Panc1 (cell line): ENCODE measurements around the gene NAGPA. TPM values are rescaled to one million over a fixed set of nuclear protein-coding genes. Genes with fewer than 3 reads are reported as not detected.

Experiments used
- ATAC-seq: fragments of 200-7000 bp; cut with Tn5 transposase; 2 replicates; pipeline ENCODE4 v1.9.1; 2020; ENCODE audit warnings: mild to moderate bottlenecking, moderate library complexity
- BruUV-seq: library from RNA; stranded (reverse); fragments of 400-500 nt; replicated peaks from 2 replicates; lab custom pipeline; 2021; lab: Mats Ljungman, UMichigan
- CTCF ChIA-PET: fragments of 300-600 bp; sonication (Branson Sonifier 250); formaldehyde crosslinking; loops from one replicate; lab custom pipeline; 2022; ENCODE audit warnings: antibody characterized with exemption; lab: Charles Lee
- POLR2A ChIA-PET: fragments of 300-600 bp; sonication (Branson Sonifier 250); formaldehyde crosslinking; loops from one replicate; lab custom pipeline; 2022; ENCODE audit warnings: antibody characterized with exemption; lab: Charles Lee
- DNase-seq: peaks from one replicate; pipeline ENCODE4 v3.0.0-alpha.2; 2010; ENCODE audit warnings: low read depth, low spot score
- H3K27ac ChIP-seq: 2 replicates; pipeline ENCODE4 v1.5.1; 2011; ENCODE audit warnings: mild to moderate bottlenecking, low read length, inconsistent platforms
- H3K27me3 ChIP-seq: fragments of 200-500 bp; sonication (Bioruptor generic); 2 replicates; pipeline ENCODE4 v1.6.0; 2014; ENCODE audit warnings: low read length, inconsistent platforms; ENCODE audit not compliant: control insufficient read depth, insufficient read depth
- H3K36me3 ChIP-seq: fragments of 200-500 bp; sonication (Bioruptor generic); 2 replicates; pipeline ENCODE4 v1.5.1; 2014; ENCODE audit warnings: inconsistent platforms, mild to moderate bottlenecking, low read length, moderate library complexity; ENCODE audit not compliant: control insufficient read depth, insufficient read depth
- H3K4me1 ChIP-seq: 2 replicates; pipeline ENCODE4 v1.5.1; 2011; ENCODE audit warnings: inconsistent platforms, mild to moderate bottlenecking, low read length, moderate library complexity; ENCODE audit not compliant: control insufficient read depth, insufficient read depth
- H3K4me3 ChIP-seq, 2 experiments: 2 replicates each; pipeline ENCODE4 v1.5.1; 2011 to 2012; ENCODE audit warnings: low read depth in 2 of 2, low read length in 2 of 2, mild to moderate bottlenecking in 2 of 2, inconsistent platforms in 1 of 2, moderate library complexity in 1 of 2
- H3K9me3 ChIP-seq: fragments of 200-500 bp; sonication (Bioruptor generic); 2 replicates; pipeline ENCODE4 v1.5.1; 2014; ENCODE audit warnings: low read depth, mild to moderate bottlenecking, inconsistent platforms, low read length, moderate library complexity; ENCODE audit not compliant: control insufficient read depth, insufficient read depth
- CTCF ChIP-seq: fragments of 450-650 bp; IDR thresholded peaks from 2 replicates; pipeline ENCODE4 v1.5.1; 2017; ENCODE audit warnings: mild to moderate bottlenecking
- POLR2AphosphoS5 ChIP-seq: IDR thresholded peaks from 2 replicates; pipeline ENCODE4 v1.6.1; 2012; ENCODE audit warnings: mild to moderate bottlenecking, low read depth, low read length, moderate library complexity
- SIN3A ChIP-seq: IDR thresholded peaks from 2 replicates; pipeline ENCODE4 v1.6.1; 2012; ENCODE audit warnings: low read depth, mild to moderate bottlenecking, low read length, moderate library complexity, borderline replicate concordance; ENCODE audit not compliant: insufficient read depth
- TCF7L2 ChIP-seq: IDR thresholded peaks from 2 replicates; pipeline ENCODE4 v1.6.1; 2011; ENCODE audit warnings: mild to moderate bottlenecking, low read depth, low read length, inconsistent platforms
- in situ Hi-C: cut with HindIII; loops from 2 replicates; pipeline ENCODE4 v1.10.0; 2016; ENCODE audit warnings: low sequenced_read_pairs, low pct_unique_long_range_greater_than_20kb
- intact Hi-C: fragments of 100-400 bp; cut with micrococcal nuclease; formaldehyde crosslinking; loops from one replicate; pipeline ENCODE4 v1.10.0; 2022; ENCODE audit not compliant: unreplicated experiment
- total RNA-seq: library from RNA; stranded (reverse); gene quantifications from one replicate; pipeline ENCODE4 v1.2.1, GENCODE V29; 2021; ENCODE audit not compliant: unreplicated experiment
- TF ChIP-seq, protein P1 (sequence below), 2 experiments: IDR thresholded peaks; 2 replicates each; pipeline ENCODE4 v1.6.1; 2011 to 2012; ENCODE audit warnings: low read depth in 2 of 2, control low read depth in 1 of 2, low read length in 1 of 2, mild to moderate bottlenecking in 1 of 2, moderate library complexity in 1 of 2; ENCODE audit not compliant: insufficient read depth in 1 of 2

NAGPA gene
- total RNA-seq, 1 experiment from 2014 or later = 19.2 TPM

DNA sequence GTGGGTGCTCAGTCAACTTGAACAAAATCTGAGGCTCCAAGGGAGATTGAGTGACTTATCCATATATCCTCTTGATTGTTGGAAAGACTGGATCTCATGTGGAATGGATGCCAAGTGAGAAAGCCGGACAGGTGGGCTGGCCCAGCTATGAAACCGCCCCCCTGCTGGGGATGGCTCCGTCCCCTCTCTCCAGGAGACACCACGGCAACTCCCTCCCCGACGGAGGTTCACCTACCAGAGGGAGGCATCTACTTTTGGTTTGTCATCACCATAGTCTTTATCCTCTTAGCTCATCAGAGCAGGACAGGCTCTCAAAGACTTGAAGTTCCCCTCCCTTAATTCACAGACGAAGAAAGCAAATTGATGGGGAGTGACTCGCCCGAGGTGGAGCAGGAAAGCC lies 36.1 kb upstream of the NAGPA start:
- H3K4me3 ChIP-seq = no peak overlapping the region
- CTCF ChIA-PET = no interaction called here
- intact Hi-C loops = no loop called here

DNA sequence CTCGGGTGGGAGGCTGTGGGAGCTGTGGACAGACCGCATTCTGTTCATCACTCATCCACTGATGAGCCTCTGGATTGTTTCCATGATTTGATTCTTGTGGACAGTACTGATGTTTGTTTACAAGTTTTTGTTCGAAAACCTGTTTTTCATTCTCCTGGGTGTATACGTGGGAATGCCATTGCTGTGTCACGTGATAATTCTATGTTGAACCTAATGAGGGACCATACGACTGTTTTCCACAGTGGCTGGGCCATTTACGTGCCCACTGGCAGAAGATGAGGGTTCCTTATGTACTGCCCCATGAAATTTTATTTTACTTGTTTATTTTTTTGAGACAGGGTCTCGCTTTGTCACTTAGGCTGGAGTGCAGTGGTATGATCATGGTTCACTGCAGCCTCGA lies 35.3 kb upstream of the NAGPA start:
- Histone ChIP-seq H3K27me3 (no peaks in the 10 kb centered on the region), H3K4me3 (no peak overlapping the region), H3K36me3 (peaks cover 2% of the 10 kb centered on the region; the same call in 1 of the 2 replicates), H3K27ac (no peak overlapping the region), H3K9me3 (no peaks in the 10 kb centered on the region), H3K4me1 (peaks cover 5% of the 10 kb centered on the region; the same call in 1 of the 2 replicates)
- intact Hi-C loops = no loop called here
- TF ChIP-seq TCF7L2 (no peak), POLR2AphosphoS5 (no peak), CTCF (no peak), SIN3A (no peak)
- TF ChIP-seq, protein P1, sequence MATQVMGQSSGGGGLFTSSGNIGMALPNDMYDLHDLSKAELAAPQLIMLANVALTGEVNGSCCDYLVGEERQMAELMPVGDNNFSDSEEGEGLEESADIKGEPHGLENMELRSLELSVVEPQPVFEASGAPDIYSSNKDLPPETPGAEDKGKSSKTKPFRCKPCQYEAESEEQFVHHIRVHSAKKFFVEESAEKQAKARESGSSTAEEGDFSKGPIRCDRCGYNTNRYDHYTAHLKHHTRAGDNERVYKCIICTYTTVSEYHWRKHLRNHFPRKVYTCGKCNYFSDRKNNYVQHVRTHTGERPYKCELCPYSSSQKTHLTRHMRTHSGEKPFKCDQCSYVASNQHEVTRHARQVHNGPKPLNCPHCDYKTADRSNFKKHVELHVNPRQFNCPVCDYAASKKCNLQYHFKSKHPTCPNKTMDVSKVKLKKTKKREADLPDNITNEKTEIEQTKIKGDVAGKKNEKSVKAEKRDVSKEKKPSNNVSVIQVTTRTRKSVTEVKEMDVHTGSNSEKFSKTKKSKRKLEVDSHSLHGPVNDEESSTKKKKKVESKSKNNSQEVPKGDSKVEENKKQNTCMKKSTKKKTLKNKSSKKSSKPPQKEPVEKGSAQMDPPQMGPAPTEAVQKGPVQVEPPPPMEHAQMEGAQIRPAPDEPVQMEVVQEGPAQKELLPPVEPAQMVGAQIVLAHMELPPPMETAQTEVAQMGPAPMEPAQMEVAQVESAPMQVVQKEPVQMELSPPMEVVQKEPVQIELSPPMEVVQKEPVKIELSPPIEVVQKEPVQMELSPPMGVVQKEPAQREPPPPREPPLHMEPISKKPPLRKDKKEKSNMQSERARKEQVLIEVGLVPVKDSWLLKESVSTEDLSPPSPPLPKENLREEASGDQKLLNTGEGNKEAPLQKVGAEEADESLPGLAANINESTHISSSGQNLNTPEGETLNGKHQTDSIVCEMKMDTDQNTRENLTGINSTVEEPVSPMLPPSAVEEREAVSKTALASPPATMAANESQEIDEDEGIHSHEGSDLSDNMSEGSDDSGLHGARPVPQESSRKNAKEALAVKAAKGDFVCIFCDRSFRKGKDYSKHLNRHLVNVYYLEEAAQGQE (IDR thresholded peaks at IDR 0.05; ENCODE audit: insufficient read depth in 1 of 2, low read depth in 2 of 2, low read length in 1 of 2) = no peak
- in situ Hi-C loops = no loop called here
- no peak for ATAC-seq
- POLR2A ChIA-PET = no interaction called here
- BruUV-seq = no TSS peak
- DNase-seq = no peak
- CTCF ChIA-PET = no interaction called here

More for the DNA sequence above, 36.1 kb upstream of the NAGPA start:
- no peak for DNase-seq
- in situ Hi-C loops = no loop called here
- POLR2A ChIA-PET = no interaction called here
- H3K27ac ChIP-seq = no peak overlapping the region
- peaks cover 2% of the 10 kb centered on the region; the same call in 1 of the 2 replicates for H3K36me3 ChIP-seq
- no peak for ATAC-seq
- no peaks in the 10 kb centered on the region for H3K27me3 ChIP-seq
- TF ChIP-seq, protein P1 (IDR thresholded peaks at IDR 0.05; ENCODE audit: insufficient read depth in 1 of 2, low read depth in 2 of 2, low read length in 1 of 2) = no peak
- no TSS peak for BruUV-seq
- H3K4me1 ChIP-seq = peaks cover 5% of the 10 kb centered on the region; the same call in 1 of the 2 replicates
- H3K9me3 ChIP-seq = no peaks in the 10 kb centered on the region
